Thoracic aorta (tissue), 2 donors: ENCODE data around the gene SPEN. TPM values are rescaled to one million over a fixed set of nuclear protein-coding genes. Genes with fewer than 3 reads are reported as not detected.
A peak's percentile ranks its signal among the peaks of the same experiment; 100 is the strongest.
"Not testable (repeated sequence)": the region's sequence is repeated elsewhere in the genome, so short reads cannot be mapped to it uniquely, and the experiment has no call there.

Experiments used
- ATAC-seq: fragments of 150-250 bp; one replicate; pipeline ENCODE4 v1.8.0; 2017; ENCODE audit warnings: low read depth; ENCODE audit not compliant: insufficient number of reproducible peaks, low FRiP score
- DNase-seq: peaks from one replicate; pipeline ENCODE4 v3.0.0-alpha.2; 2020; ENCODE audit warnings: low spot score
- H3K27ac ChIP-seq, 2 donors: fragments of 200-600 bp; sonication (generic); 1 replicate in 1 of 2; 2 replicates in 1 of 2; pipeline ENCODE4 v1.5.1; 2016; ENCODE audit warnings: mild to moderate bottlenecking in 2 of 2, moderate library complexity in 2 of 2
- H3K27me3 ChIP-seq: fragments of 200-600 bp; sonication (generic); replicated peaks from 2 replicates; pipeline ENCODE4 v1.6.0; 2016; ENCODE audit warnings: mild to moderate bottlenecking; ENCODE audit not compliant: insufficient read depth
- H3K36me3 ChIP-seq: fragments of 200-600 bp; sonication (generic); one replicate; pipeline ENCODE4 v1.5.1; 2016
- H3K4me1 ChIP-seq, 2 donors: fragments of 200-600 bp; sonication (generic); 1 replicate in 1 of 2; 2 replicates in 1 of 2; pipeline versions ENCODE4 v1.5.1 to v1.6.0; 2016; ENCODE audit warnings: low read depth in 2 of 2, mild to moderate bottlenecking in 1 of 2; ENCODE audit not compliant: control insufficient read depth in 1 of 2
- H3K4me3 ChIP-seq: fragments of 200-600 bp; sonication (generic); 2 replicates; pipeline ENCODE4 v1.5.1; 2016; ENCODE audit warnings: mild to moderate bottlenecking
- H3K9me3 ChIP-seq: fragments of 200-600 bp; sonication (generic); 2 replicates; pipeline ENCODE4 v1.5.1; 2016
- CTCF ChIP-seq: fragments of 200-600 bp; sonication (generic); IDR thresholded peaks from one replicate; pipeline ENCODE4 v1.5.1; 2019; ENCODE audit warnings: antibody characterized with exemption
- total RNA-seq, 2 donors: library from RNA; depleted of rRNA; stranded (reverse); fragments of >200 nt; gene quantifications; one replicate each; pipeline versions ENCODE4 v1.1.0 to v1.2.3, GENCODE V29; 2016

SPEN gene
- total RNA-seq, 2 donors from 2014 or later, result 52.3 to 96.9 TPM

- Histone ChIP-seq H3K27ac (peak overlapping the region; percentile 99 to 100), H3K4me3 (peak overlapping the region; percentile 85), H3K9me3 (no peaks in the 10 kb centered on the region), H3K27me3 (no peaks in the 10 kb centered on the region), H3K4me1 (peaks cover 8 to 43% of the 10 kb centered on the region in 2 donors), H3K36me3 (no peaks in the 10 kb centered on the region)
- peak; percentile 19 for ATAC-seq
- TF ChIP-seq CTCF, result no peak
- DNase-seq, result peak; percentile 34
Measured at GRCh38 chr1:15834406-15835204, 12.9 kb upstream of the SPEN start.

GRCh38 chr1:15835205-15835740 lies 12.2 kb upstream of the SPEN start:
- no peaks in the 10 kb centered on the region for H3K27me3 ChIP-seq
- ATAC-seq, result no peak
- peaks cover 8 to 38% of the 10 kb centered on the region in 2 donors for H3K4me1 ChIP-seq
- no peak for DNase-seq
- peak overlapping the region; percentile 99 to 100 for H3K27ac ChIP-seq
- no peak for TF ChIP-seq CTCF
- H3K9me3 ChIP-seq, result no peaks in the 10 kb centered on the region
- H3K4me3 ChIP-seq, result peak overlapping the region; percentile 85
- no peaks in the 10 kb centered on the region for H3K36me3 ChIP-seq

- ATAC-seq (peak; percentile 89), DNase-seq (peak; percentile 98)
- H3K4me1 ChIP-seq, result peaks cover 5 to 33% of the 10 kb centered on the region in 2 donors
- no peaks in the 10 kb centered on the region for H3K36me3 ChIP-seq
- TF ChIP-seq CTCF, result no peak
- H3K9me3 ChIP-seq, result no peaks in the 10 kb centered on the region
- peak overlapping the region; percentile 99 to 100 for H3K27ac ChIP-seq
- peak overlapping the region; percentile 85 for H3K4me3 ChIP-seq
- no peaks in the 10 kb centered on the region for H3K27me3 ChIP-seq
Measured at GRCh38 chr1:15835741-15836510, 11.6 kb upstream of the SPEN start.

GRCh38 chr1:15836511-15836771 lies 11.1 kb upstream of the SPEN start:
- not testable (repeated sequence) for ATAC-seq, H3K36me3 ChIP-seq, DNase-seq, H3K27me3 ChIP-seq, H3K9me3 ChIP-seq
- Histone ChIP-seq H3K4me1 (peaks cover 5 to 32% of the 10 kb centered on the region in 2 donors), H3K4me3 (peak overlapping the region; percentile 85), H3K27ac (peak overlapping the region; percentile 99)

GRCh38 chr1:15836772-15837669 lies 10.5 kb upstream of the SPEN start:
- DNase-seq (no peak), ATAC-seq (no peak)
- TF ChIP-seq CTCF, result no peak
- peaks cover 3 to 26% of the 10 kb centered on the region in 2 donors for H3K4me1 ChIP-seq
- H3K4me3 ChIP-seq, result peak overlapping the region; percentile 85
- peak overlapping the region; percentile 99 for H3K27ac ChIP-seq
- no peaks in the 10 kb centered on the region for H3K9me3 ChIP-seq
- H3K27me3 ChIP-seq, result no peaks in the 10 kb centered on the region
- H3K36me3 ChIP-seq, result no peaks in the 10 kb centered on the region
